ENCODE data around the gene USP26. TPM values are rescaled to one million over a fixed set of nuclear protein-coding genes. Genes with fewer than 3 reads are reported as not detected.
"Not testable (repeated sequence)": the region's sequence is repeated elsewhere in the genome, so short reads cannot be mapped to it uniquely, and the experiment has no call there.

USP26 gene
- total RNA-seq, 2 experiments from 2014 or later = not detected

DNA sequence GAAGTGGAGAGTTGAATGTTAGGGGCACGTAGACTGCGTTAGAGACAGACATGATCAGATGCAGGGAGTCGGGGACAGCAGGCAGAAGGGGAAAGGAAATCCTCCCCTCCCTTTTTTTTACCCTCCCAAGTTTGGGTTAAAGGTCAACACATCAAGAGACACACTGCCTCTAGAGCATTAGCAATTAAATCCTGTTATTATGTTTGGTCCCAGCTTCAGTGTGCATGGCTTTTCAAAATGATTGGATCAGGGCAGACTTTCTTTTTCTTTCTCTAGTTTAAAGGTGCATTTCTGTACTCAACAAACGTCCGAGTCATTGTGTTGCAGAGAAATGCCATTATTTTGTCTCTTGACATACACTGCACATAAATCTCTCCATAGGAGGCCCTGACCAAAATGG is 63.9 kb downstream of the USP26 start:
- ChIA-PET CTCF (no interaction called here), POLR2A (no interaction called here)

DNA sequence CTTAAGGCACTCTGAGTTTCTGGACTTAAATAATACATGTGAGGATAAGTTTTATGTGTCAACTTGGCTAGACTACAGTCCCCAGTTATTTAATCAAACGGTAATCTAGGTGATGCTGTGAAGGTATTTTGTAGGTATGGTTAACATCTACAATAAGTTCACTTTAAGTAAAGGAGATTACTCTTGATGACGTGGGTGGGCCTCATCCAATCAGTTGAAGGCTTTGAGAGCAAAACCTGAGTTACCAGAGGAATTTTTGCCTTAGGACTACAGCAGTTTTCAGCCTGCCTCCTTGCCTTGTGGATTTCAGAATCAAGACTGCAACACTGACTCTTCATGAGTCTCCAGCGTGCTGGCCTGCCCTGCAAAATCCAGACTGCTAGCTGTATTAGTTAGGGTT is 78.7 kb downstream of the USP26 start:
- CTCF ChIA-PET = no interaction called here
- POLR2A ChIA-PET = no interaction called here

DNA sequence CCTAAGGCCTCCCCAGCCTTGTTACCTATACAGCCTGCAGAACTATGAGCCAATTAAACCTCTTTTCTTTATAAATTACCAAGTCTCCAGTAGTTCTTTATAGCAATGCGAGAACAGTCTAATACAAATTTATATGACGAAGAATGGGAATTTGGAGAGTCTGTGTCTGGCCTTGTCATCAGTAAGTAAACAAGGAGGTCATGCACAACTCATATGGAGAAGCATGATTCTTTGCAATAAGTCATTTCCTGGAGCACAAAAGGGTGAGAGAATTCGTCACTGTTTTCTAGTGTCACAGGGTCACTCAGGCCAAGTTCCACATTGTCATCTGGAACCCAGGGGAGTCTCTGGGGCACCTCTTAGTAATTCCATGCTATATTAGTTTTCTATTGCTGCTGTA is 89.5 kb downstream of the USP26 start:
- POLR2A ChIA-PET = no interaction called here
- CTCF ChIA-PET = no interaction called here

DNA sequence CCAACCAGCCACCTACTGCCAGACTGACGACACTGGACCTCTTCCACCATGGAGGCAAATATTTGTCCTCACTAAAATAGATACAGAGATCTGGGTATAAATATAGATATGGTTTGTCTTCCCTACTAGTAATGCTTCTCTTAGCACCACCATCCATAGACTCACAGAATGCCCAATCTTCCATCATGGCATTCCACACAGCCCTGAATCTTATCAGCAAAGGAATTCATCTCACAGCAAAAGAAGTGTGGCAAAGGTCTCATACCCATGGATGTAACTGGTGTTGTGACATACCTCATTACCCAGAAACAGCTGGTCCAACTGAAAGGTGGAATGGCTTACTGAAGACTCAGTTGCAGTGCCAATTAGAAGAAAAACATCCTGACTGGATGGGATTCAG is 91.3 kb downstream of the USP26 start:
- ChIA-PET POLR2A (no interaction called here), CTCF (no interaction called here)

DNA sequence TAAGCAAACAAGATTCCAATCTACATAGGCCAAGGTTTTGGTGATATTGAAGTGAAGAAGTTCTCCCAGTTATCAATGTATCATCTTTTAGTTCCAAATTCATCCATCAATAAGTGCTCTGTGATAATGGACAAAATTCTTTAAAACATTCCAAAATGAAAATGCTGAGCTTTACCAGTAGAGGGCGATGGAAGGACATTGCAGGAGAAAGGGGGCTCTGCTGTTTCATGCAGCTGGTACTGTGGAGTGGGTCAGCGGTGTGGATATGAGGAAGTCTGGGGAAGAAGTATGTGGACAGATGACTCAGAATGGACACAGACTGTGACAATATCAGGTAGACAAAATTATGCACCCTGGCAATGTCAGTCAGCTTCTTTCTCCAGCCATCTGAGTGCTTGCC is 91.9 kb downstream of the USP26 start:
- ChIA-PET CTCF (interaction anchor here (0.7 kb wide), 1 partner anchor 127 kb away, joined by 3 read pairs; no protein-coding TSS in a partner anchor), POLR2A (no interaction called here)

DNA sequence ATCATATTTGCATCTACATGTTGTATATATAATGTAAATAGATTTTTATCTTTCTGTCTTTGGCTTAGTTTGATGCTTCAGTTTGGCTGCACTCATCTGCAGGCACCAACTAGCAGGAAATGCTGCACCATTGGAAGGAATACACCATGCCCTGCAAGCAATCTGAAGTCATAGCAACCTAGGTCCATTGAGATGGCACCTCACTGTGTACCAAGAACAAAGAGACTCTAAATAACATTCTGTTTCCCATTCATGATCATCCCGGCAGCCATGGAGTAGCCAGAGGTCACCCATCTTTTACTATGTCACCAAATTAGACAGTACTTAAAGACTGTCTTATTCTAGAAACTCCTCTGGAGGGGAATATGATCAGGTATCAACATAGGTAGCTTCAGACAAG is 97.7 kb downstream of the USP26 start:
- CTCF ChIA-PET = no interaction called here

DNA sequence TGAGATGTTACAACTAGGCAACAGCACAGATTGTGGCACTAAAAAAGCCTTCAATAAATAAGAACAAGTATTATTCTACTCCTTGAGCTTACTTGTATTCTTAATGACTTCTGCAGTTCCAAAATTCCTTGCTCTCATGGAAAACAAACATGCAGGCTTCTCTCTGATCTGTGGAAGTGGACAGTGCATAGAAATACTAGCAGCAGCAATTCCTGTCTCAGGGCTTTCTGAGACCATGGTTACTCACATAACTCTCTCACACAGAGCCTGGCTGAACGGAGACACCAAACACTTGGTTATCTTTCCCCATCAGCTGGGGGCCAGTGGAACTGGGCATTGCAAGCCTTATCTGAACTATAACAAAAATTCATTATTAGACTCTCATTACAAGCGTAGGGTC is 106.1 kb downstream of the USP26 start:
- POLR2A ChIA-PET = no interaction called here
- CTCF ChIA-PET = no interaction called here

More for the DNA sequence above, 97.7 kb downstream of the USP26 start:
- POLR2A ChIA-PET = no interaction called here

DNA sequence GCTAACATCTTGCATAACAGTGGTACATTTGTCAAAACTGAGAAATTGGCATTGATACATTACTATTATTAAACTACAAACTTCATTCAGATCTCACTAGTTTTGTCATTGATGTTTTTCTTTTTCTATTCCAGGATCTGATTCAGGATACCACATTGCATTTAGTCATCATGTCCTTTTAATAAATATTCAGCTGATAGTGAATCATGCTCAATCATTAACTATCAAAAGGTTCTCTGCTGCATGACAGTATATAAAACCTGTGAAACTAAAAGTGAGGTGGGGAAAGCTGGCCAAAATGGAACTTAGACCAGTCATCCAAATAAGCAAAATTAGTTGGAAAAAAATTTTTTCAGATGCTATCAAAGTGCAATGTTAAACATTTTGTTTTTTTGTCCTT is 110.4 kb downstream of the USP26 start:
- ChIA-PET POLR2A (no interaction called here), CTCF (no interaction called here)

DNA sequence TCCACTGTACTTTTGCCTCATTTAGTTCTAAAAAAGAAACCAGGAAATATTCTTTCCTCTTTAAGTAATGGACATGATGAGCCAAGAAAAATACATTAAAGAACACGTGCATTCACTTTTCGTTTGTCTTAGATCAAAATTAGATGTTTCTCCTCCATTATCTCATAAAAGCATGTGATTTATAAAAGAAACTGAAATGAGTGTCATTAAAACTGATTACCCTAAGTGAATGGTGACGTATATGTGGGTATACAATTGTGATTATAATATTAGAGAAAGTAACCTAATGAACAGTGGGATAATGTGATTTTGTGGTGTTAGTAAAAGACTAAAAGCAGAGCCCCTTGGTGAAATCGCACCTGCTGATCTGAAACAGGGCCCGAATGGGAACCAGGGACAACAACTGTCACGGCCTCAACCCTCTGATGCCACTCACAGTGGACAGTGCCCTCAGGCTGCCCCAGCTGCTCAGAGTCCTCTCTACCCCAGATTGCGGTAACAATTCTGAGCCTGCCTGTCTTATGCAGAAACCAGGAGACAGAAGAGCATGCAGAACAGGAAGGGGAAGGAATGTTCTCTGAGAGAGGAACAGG is 112.8 kb downstream of the USP26 start:
- ChIA-PET POLR2A (no interaction called here), CTCF (no interaction called here)

DNA sequence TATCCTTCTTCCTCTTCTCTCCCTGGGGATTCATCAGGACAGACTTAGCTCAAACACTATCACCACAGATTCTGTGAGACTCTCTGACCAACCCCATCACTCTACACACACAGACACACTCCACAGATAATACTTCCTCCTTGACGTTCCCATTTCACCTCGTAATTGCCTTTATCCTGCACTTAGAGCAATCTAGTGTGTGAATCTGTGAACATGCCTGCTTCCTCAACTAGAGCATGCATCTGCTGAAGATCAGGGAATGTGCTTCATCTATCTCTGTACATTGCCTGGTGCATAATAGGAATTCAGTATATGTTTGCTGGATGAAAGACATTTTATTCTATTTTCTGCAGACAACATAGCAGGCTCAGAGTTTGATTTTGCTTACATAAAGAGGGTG is 113.4 kb downstream of the USP26 start:
- POLR2A ChIA-PET = no interaction called here

DNA sequence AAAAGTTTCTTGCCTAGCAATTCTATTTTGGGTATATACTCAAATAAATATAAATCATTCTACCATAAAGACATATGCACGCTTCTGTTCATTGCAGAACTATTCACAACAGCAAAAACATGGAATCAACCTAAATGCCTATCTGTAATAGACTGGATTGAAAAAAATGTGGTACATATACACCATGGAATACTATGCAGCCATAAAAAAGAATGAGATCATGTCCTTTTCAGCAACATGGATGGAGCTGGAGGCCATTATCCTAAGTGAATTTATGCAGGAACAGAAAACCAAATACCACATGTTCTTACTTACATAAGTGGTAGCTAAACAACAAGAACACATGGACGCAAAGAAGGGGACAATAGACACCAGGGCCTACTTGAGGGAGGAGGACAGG is 116.9 kb downstream of the USP26 start:
- POLR2A ChIA-PET = not testable (repeated sequence)
- CTCF ChIA-PET = interaction anchor here (0.6 kb wide), 1 partner anchor 211 kb away, joined by 3 read pairs; no protein-coding TSS in a partner anchor

More for the DNA sequence above, 113.4 kb downstream of the USP26 start:
- CTCF ChIA-PET = no interaction called here

Other genes with a start within 250 kb of the USP26 start
- under 1 TPM; 0.13 to 0.19 TPM for gene HS6ST2, start 138.5 kb downstream of the USP26 start, total RNA-seq
- not detected for gene TFDP3, start 121.2 kb upstream of the USP26 start, total RNA-seq

Measured in activated CD8-positive, alpha-beta memory T cell treated with anti-CD3 and anti-CD28 coated beads for 36 hours (primary cell).